Lung (tissue), 12 donors: Measurements from ENCODE around the gene STAM2. TPM values are rescaled to one million over a fixed set of nuclear protein-coding genes. Genes with fewer than 3 reads are reported as not detected.

Experiments
- ATAC-seq: fragments of 200-7000 bp; cut with Tn5 transposase; one replicate; pipeline ENCODE4 v1.9.1; 2020; ENCODE audit warnings: moderate number of reproducible peaks; ENCODE audit not compliant: insufficient read depth, low FRiP score
- DNase-seq, 3 donors: peaks; one replicate each; pipeline ENCODE4 v3.0.0-alpha.2; 2013 to 2017
- H3K27ac ChIP-seq, 2 donors: one replicate each; pipeline ENCODE4 v1.5.1; 2013; ENCODE audit warnings: mild to moderate bottlenecking in 2 of 2, moderate library complexity in 2 of 2, control low read depth in 1 of 2, inconsistent platforms in 1 of 2, low read depth in 1 of 2, low read length in 1 of 2
- H3K27me3 ChIP-seq, 3 donors: one replicate each; pipeline ENCODE4 v1.5.1; 2013; ENCODE audit warnings: low read length in 2 of 3; ENCODE audit not compliant: control insufficient read depth in 3 of 3, insufficient read depth in 3 of 3
- H3K36me3 ChIP-seq, 4 donors: one replicate each; pipeline ENCODE4 v1.5.1; 2013; ENCODE audit warnings: low read length in 4 of 4, mild to moderate bottlenecking in 1 of 4, moderate library complexity in 1 of 4; ENCODE audit not compliant: control insufficient read depth in 4 of 4, insufficient read depth in 4 of 4
- H3K4me1 ChIP-seq, 5 donors: one replicate each; pipeline ENCODE4 v1.5.1; 2013; ENCODE audit warnings: low read length in 5 of 5, mild to moderate bottlenecking in 2 of 5, moderate library complexity in 1 of 5; ENCODE audit not compliant: control insufficient read depth in 5 of 5, insufficient read depth in 5 of 5
- H3K4me3 ChIP-seq: one replicate; pipeline ENCODE4 v1.5.1; 2013; ENCODE audit warnings: mild to moderate bottlenecking, control low read depth, moderate library complexity
- H3K9ac ChIP-seq, 2 donors: one replicate each; pipeline ENCODE4 v1.5.1; 2013; ENCODE audit warnings: low read length in 2 of 2, control low read depth in 1 of 2; ENCODE audit not compliant: insufficient read depth in 1 of 2
- H3K9me3 ChIP-seq, 4 donors: one replicate each; pipeline ENCODE4 v1.5.1; 2013; ENCODE audit warnings: low read length in 3 of 4, mild to moderate bottlenecking in 1 of 4, moderate library complexity in 1 of 4; ENCODE audit not compliant: control insufficient read depth in 4 of 4, insufficient read depth in 3 of 4
- WGBS, 2 donors: extraction: QIAGEN DNeasy Blood & Tissue Kit; methylation state at CpG; one replicate each; pipeline ENCODE4 v1.1.7; 2013; 5-methylcytosine and 5-hydroxymethylcytosine counted together
- polyA plus RNA-seq, 2 donors: library from polyadenylated mRNA; stranded (reverse); fragments of 200-250 nt; gene quantifications; one replicate each; pipeline ENCODE4 v1.2.1, GENCODE V29; 2013
- total RNA-seq, 2 donors: library from RNA; depleted of rRNA in 1 of 2; stranded (reverse); fragments of >200 nt in 1 of 2; gene quantifications; one replicate each; pipeline ENCODE4 v1.2.1, GENCODE V29; 2014 to 2021
- TF ChIP-seq, protein P1 (sequence below): IDR thresholded peaks from 2 replicates; pipeline ENCODE4 v1.5.1; 2012; ENCODE audit warnings: mild to moderate bottlenecking; ENCODE audit errors: control extremely low read depth, extremely low read depth
- donor health status: control.
- donor health status: control.
- donor health status: Bipolar disorder and iron deficiency.
- donor health status: healthy.
- donor health status: DM: yes; HTN: yes; CAD: no.

The STAM2 gene
- total and polyA plus RNA-seq, 4 donors: 8.0 to 62.1 (median 24.1) TPM

GRCh38 chr2:152167065-152167464 lies 8.5 kb downstream of the STAM2 start:
- WGBS, 2 donors: 31 to 33% methylated on average over 2 of the region's 2 CpGs
- Histone ChIP-seq H3K36me3 (no peaks in the 10 kb centered on the region), H3K4me3 (no peak overlapping the region), H3K9me3 (no peaks in the 10 kb centered on the region), H3K4me1 (peaks cover 5 to 13% (median 12%) of the 10 kb centered on the region in 5 donors), H3K27ac (no peak overlapping the region), H3K27me3 (no peaks in the 10 kb centered on the region), H3K9ac (peak overlapping the region in 1 of 2 donors; percentile 2)
- TF ChIP-seq, protein P1, sequence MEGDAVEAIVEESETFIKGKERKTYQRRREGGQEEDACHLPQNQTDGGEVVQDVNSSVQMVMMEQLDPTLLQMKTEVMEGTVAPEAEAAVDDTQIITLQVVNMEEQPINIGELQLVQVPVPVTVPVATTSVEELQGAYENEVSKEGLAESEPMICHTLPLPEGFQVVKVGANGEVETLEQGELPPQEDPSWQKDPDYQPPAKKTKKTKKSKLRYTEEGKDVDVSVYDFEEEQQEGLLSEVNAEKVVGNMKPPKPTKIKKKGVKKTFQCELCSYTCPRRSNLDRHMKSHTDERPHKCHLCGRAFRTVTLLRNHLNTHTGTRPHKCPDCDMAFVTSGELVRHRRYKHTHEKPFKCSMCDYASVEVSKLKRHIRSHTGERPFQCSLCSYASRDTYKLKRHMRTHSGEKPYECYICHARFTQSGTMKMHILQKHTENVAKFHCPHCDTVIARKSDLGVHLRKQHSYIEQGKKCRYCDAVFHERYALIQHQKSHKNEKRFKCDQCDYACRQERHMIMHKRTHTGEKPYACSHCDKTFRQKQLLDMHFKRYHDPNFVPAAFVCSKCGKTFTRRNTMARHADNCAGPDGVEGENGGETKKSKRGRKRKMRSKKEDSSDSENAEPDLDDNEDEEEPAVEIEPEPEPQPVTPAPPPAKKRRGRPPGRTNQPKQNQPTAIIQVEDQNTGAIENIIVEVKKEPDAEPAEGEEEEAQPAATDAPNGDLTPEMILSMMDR: no peak
- ATAC-seq (no peak), DNase-seq (peak in 2 of 3 donors; percentile 38 to 54)

DNA sequence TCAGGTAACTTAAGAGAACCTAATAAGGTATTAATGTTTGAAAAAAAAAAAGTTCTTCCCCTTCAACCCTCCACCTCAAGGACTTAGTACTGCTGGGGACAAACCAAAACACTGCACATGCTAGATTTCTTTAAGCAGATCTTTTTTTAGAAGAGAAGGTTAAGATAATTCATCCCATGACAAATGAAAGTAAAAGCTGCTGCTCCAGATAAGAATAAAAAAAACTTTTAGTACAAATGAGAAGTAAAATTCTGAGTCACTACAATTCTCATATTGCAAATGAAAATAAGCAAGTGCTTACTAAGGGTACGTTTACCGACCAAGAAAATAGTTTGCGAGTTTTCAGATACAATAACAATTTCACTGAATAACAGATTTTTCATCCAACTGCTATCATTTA lies 8.9 kb downstream of the STAM2 start:
- no peak for ATAC-seq
- peak overlapping the region in 1 of 2 donors; percentile 38 for H3K9ac ChIP-seq
- 24 to 28% methylated on average over 3 of the region's 3 CpGs for WGBS, 2 donors
- no peaks in the 10 kb centered on the region for H3K36me3 ChIP-seq
- H3K27me3 ChIP-seq: no peaks in the 10 kb centered on the region
- H3K27ac ChIP-seq: peak overlapping the region in 1 of 2 donors; percentile 42
- TF ChIP-seq, protein P1: no peak
- H3K9me3 ChIP-seq: no peaks in the 10 kb centered on the region
- H3K4me3 ChIP-seq: no peak overlapping the region
- H3K4me1 ChIP-seq: peaks cover 2 to 12% (median 8%) of the 10 kb centered on the region in 5 donors
- DNase-seq: no peak

GRCh38 chr2:152165780-152166179 lies 9.8 kb downstream of the STAM2 start:
- Histone ChIP-seq H3K9ac (no peak overlapping the region), H3K27ac (peak overlapping the region in 1 of 2 donors; percentile 41)

More at GRCh38 chr2:152165780-152166179, 9.8 kb downstream of the STAM2 start:
- Histone ChIP-seq H3K27me3 (no peaks in the 10 kb centered on the region), H3K36me3 (no peaks in the 10 kb centered on the region), H3K9me3 (no peaks in the 10 kb centered on the region), H3K4me1 (peaks cover 0 to 12% (median 6%) of the 10 kb centered on the region in 5 donors), H3K4me3 (no peak overlapping the region)
- DNase-seq (no peak), ATAC-seq (no peak)
- WGBS, 2 donors: 90 to 91% methylated on average over 7 of the region's 7 CpGs
- TF ChIP-seq, protein P1: no peak
